ENCODE results near the gene TINCR. TPM values are rescaled to one million over a fixed set of nuclear protein-coding genes. Genes with fewer than 3 reads are reported as not detected.
"Not testable (repeated sequence)": the region's sequence is repeated elsewhere in the genome, so short reads cannot be mapped to it uniquely, and the experiment has no call there.

TINCR gene
- total and polyA plus RNA-seq, 2 donors (not counting 3 experiments of a cell fraction or from before 2014, with no cell fraction given), result 0.01 TPM; not detected in 1

- H3K27ac ChIP-seq (ENCODE audit: insufficient read depth, low read depth, low read length), result no peak overlapping the region
- POLR2A ChIA-PET, result no interaction called here
- peaks cover 25% of the 10 kb centered on the region for H3K79me2 ChIP-seq (ENCODE audit: control insufficient read depth, insufficient read depth, low read length)
- H3K4me3 ChIP-seq (replicated peaks in 1 of 3; ENCODE audit: insufficient read depth in 1 of 3, low read depth in 1 of 3, low read length in 3 of 3), result no peak overlapping the region
- CTCF ChIA-PET, result no interaction called here
- no peak overlapping the region for H3K4me2 ChIP-seq (ENCODE audit: insufficient read depth, low read length)
- no peak for FAIRE-seq
- no peaks in the 10 kb centered on the region for H3K4me1 ChIP-seq (ENCODE audit: control insufficient read depth, extremely low read depth, insufficient read depth, low read length)
- H4K20me1 ChIP-seq (replicated peaks; ENCODE audit: control insufficient read depth, extremely low read depth, insufficient read depth, low read length), result peaks cover 2% of the 10 kb centered on the region
- dilution Hi-C loops (cut with MboI; ENCODE audit: extremely low pct_ligation_motif_present, low sequenced_read_pairs), result no loop called here
- TF ChIP-seq MYC (IDR thresholded peaks at IDR 0.05; ENCODE audit: low read depth, low read length), result no peak
- TF ChIP-seq FOS (IDR thresholded peaks at IDR 0.05; ENCODE audit: borderline replicate concordance, insufficient read depth, low read length), result no peak
- TF ChIP-seq POLR2AphosphoS5 (IDR thresholded peaks at IDR 0.05; ENCODE audit: insufficient read depth, low read depth, low read length), result no peak
- no peak for TF ChIP-seq MAX (IDR thresholded peaks at IDR 0.05; ENCODE audit: insufficient read depth, insufficient read length)
- no peak for TF ChIP-seq JUN (IDR thresholded peaks at IDR 0.05; ENCODE audit: borderline replicate concordance, insufficient read depth, insufficient read length, low read depth)
- no peak for TF ChIP-seq GATA2 (IDR thresholded peaks at IDR 0.05; ENCODE audit: insufficient read depth, insufficient read length, low read depth, low read length)
- no peak for TF ChIP-seq EZH2 (IDR thresholded peaks at IDR 0.05; ENCODE audit: borderline replicate concordance, low read depth, low read length, severe bottlenecking)
- no peak for TF ChIP-seq CTCF (IDR thresholded peaks at IDR 0.05; ENCODE audit: extremely low read depth in 1 of 2, insufficient read depth in 1 of 2, low read depth in 1 of 2, low read length in 2 of 2)
- no peak for TF ChIP-seq POLR2A (IDR thresholded peaks at IDR 0.05; ENCODE audit: low read depth, low read length)
- no peaks in the 10 kb centered on the region for H3K27me3 ChIP-seq (ENCODE audit: control insufficient read depth in 2 of 2, insufficient read depth in 2 of 2, low read length in 2 of 2)
- H3K9me3 ChIP-seq (replicated peaks; ENCODE audit: control insufficient read depth, insufficient read depth, low read length), result no peaks in the 10 kb centered on the region
- intact Hi-C loops (cut with micrococcal nuclease), result no loop called here
- H3K9me1 ChIP-seq (replicated peaks; ENCODE audit: control insufficient read depth, extremely low read depth, insufficient read depth, low read length), result no peaks in the 10 kb centered on the region
- no peak overlapping the region for H2AFZ ChIP-seq (ENCODE audit: low read depth, low read length)
- BruUV-seq (replicated peaks), result no TSS peak
- H3K36me3 ChIP-seq (ENCODE audit: control insufficient read depth in 2 of 2, extremely low read depth in 1 of 2, insufficient read depth in 2 of 2, low read length in 2 of 2), result peaks cover 31 to 51% of the 10 kb centered on the region in 2 experiments
- no peak overlapping the region for H3K9ac ChIP-seq (replicated peaks; ENCODE audit: extremely low read depth, insufficient read depth, low read length)
- no peak for DNase-seq (ENCODE audit: low read depth, low spot score)
Observed at GRCh38 chr19:5609881-5610448, 42.2 kb upstream of the TINCR start.

- H3K4me3 ChIP-seq (replicated peaks in 1 of 3; ENCODE audit: insufficient read depth in 1 of 3, low read depth in 1 of 3, low read length in 3 of 3); H3K4me2 ChIP-seq (ENCODE audit: insufficient read depth, low read length); dilution Hi-C loops (cut with MboI; ENCODE audit: extremely low pct_ligation_motif_present, low sequenced_read_pairs); BruUV-seq (replicated peaks); H3K9me1 ChIP-seq (replicated peaks; ENCODE audit: control insufficient read depth, extremely low read depth, insufficient read depth, low read length); H3K27ac ChIP-seq (ENCODE audit: insufficient read depth, low read depth, low read length); DNase-seq (ENCODE audit: low read depth, low spot score); H4K20me1 ChIP-seq (replicated peaks; ENCODE audit: control insufficient read depth, extremely low read depth, insufficient read depth, low read length); FAIRE-seq; POLR2A ChIA-PET; intact Hi-C loops (cut with micrococcal nuclease); H3K4me1 ChIP-seq (ENCODE audit: control insufficient read depth, extremely low read depth, insufficient read depth, low read length); H3K9me3 ChIP-seq (replicated peaks; ENCODE audit: control insufficient read depth, insufficient read depth, low read length); H3K9ac ChIP-seq (replicated peaks; ENCODE audit: extremely low read depth, insufficient read depth, low read length); CTCF ChIA-PET; H3K27me3 ChIP-seq (ENCODE audit: control insufficient read depth in 2 of 2, insufficient read depth in 2 of 2, low read length in 2 of 2); H2AFZ ChIP-seq (ENCODE audit: low read depth, low read length): not testable (repeated sequence)
- peaks cover 35 to 51% of the 10 kb centered on the region in 2 experiments for H3K36me3 ChIP-seq (ENCODE audit: control insufficient read depth in 2 of 2, extremely low read depth in 1 of 2, insufficient read depth in 2 of 2, low read length in 2 of 2)
- peaks cover 22% of the 10 kb centered on the region for H3K79me2 ChIP-seq (ENCODE audit: control insufficient read depth, insufficient read depth, low read length)
Observed at GRCh38 chr19:5608766-5609165, 41.0 kb upstream of the TINCR start.

Data from endothelial cell of umbilical vein (primary cell).